Measurements from ENCODE around the gene LIN7A.

DNA sequence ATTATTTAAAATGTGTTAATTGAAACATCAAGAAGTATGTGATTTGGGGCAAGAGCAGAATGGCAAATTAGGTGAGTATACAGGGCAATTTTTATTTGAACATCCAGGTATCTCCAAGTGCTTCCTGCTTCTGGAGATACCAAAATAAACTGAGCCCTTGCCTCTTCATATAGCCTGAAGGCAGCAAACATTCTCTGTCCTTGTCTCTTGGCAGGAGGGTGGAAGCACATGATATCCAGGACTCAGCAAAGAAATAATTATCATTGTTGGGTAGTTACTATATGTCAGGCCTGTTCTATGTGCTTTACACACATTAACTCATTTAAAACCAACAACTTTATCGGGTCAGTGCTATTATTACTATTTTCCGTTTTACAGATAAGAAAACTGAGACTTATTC is 12.5 kb downstream of the LIN7A start:
- TF ChIP-seq, protein P1, sequence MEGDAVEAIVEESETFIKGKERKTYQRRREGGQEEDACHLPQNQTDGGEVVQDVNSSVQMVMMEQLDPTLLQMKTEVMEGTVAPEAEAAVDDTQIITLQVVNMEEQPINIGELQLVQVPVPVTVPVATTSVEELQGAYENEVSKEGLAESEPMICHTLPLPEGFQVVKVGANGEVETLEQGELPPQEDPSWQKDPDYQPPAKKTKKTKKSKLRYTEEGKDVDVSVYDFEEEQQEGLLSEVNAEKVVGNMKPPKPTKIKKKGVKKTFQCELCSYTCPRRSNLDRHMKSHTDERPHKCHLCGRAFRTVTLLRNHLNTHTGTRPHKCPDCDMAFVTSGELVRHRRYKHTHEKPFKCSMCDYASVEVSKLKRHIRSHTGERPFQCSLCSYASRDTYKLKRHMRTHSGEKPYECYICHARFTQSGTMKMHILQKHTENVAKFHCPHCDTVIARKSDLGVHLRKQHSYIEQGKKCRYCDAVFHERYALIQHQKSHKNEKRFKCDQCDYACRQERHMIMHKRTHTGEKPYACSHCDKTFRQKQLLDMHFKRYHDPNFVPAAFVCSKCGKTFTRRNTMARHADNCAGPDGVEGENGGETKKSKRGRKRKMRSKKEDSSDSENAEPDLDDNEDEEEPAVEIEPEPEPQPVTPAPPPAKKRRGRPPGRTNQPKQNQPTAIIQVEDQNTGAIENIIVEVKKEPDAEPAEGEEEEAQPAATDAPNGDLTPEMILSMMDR (IDR thresholded peaks at IDR 0.05; ENCODE audit: borderline replicate concordance, extremely low read depth, low read length, poor library complexity, severe bottlenecking): no peak
- TF ChIP-seq EZH2 (IDR thresholded peaks at IDR 0.05; ENCODE audit: borderline replicate concordance, low read depth, low read length, severe bottlenecking): no peak
